H9 (cell line): ENCODE data around the gene HGS. TPM values are rescaled to one million over a fixed set of nuclear protein-coding genes. Genes with fewer than 3 reads are reported as not detected.

Experiments used
- DNase-seq: peaks from one replicate; pipeline ENCODE4 v3.0.0-alpha.2; 2017
- H2AFZ ChIP-seq: one replicate; pipeline ENCODE4 v1.6.1; 2013; ENCODE audit warnings: mild to moderate bottlenecking, low read length, control low read depth, moderate library complexity
- H2AK5ac ChIP-seq: 2 replicates; pipeline ENCODE4 v1.6.1; 2013; ENCODE audit warnings: low read length, control low read depth, mixed read lengths; ENCODE audit not compliant: insufficient read length
- H2BK120ac ChIP-seq: one replicate; pipeline ENCODE4 v1.6.1; 2013; ENCODE audit warnings: low read depth, mild to moderate bottlenecking, low read length, control low read depth, inconsistent platforms; ENCODE audit not compliant: poor library complexity, severe bottlenecking
- H2BK12ac ChIP-seq: 2 replicates; pipeline ENCODE4 v1.6.1; 2013; ENCODE audit warnings: low read length, control low read depth, mixed read lengths, low read depth; ENCODE audit not compliant: insufficient read length
- H2BK15ac ChIP-seq: 2 replicates; pipeline ENCODE4 v1.6.1; 2013; ENCODE audit warnings: low read depth, low read length, control low read depth
- H2BK20ac ChIP-seq: one replicate; pipeline ENCODE4 v1.6.1; 2013; ENCODE audit warnings: low read depth, mild to moderate bottlenecking, low read length, control low read depth, inconsistent platforms; ENCODE audit not compliant: poor library complexity, severe bottlenecking
- H2BK5ac ChIP-seq: 2 replicates; pipeline ENCODE4 v1.6.1; 2013; ENCODE audit warnings: low read length, control low read depth, mixed read lengths; ENCODE audit not compliant: insufficient read length
- H3K14ac ChIP-seq: 2 replicates; pipeline ENCODE4 v1.6.1; 2013; ENCODE audit warnings: low read length, control low read depth; ENCODE audit not compliant: insufficient read depth
- H3K18ac ChIP-seq: 2 replicates; pipeline ENCODE4 v1.6.1; 2013; ENCODE audit warnings: low read depth, mild to moderate bottlenecking, mixed read lengths, low read length, control low read depth; ENCODE audit not compliant: insufficient read length
- H3K23ac ChIP-seq: 2 replicates; pipeline ENCODE4 v1.6.1; 2013; ENCODE audit warnings: low read length, control low read depth, mixed read lengths, low read depth; ENCODE audit not compliant: insufficient read length
- H3K23me2 ChIP-seq: 2 replicates; pipeline ENCODE4 v1.6.1; 2013; ENCODE audit warnings: low read depth, mild to moderate bottlenecking, mixed read lengths, low read length, control low read depth; ENCODE audit not compliant: insufficient read length, poor library complexity, severe bottlenecking
- H3K27ac ChIP-seq: 2 replicates; pipeline ENCODE4 v1.5.1; 2013; ENCODE audit warnings: low read length, control low read depth, mixed read lengths, low read depth; ENCODE audit not compliant: insufficient read length
- H3K27me3 ChIP-seq: 2 replicates; pipeline ENCODE4 v1.6.1; 2013; ENCODE audit warnings: low read length, control low read depth, inconsistent platforms; ENCODE audit not compliant: insufficient read depth
- H3K4ac ChIP-seq: 2 replicates; pipeline ENCODE4 v1.6.1; 2013; ENCODE audit warnings: low read depth, mild to moderate bottlenecking, control low read depth, inconsistent platforms, low read length, moderate library complexity
- H3K4me1 ChIP-seq: 2 replicates; pipeline ENCODE4 v1.6.1; 2013; ENCODE audit warnings: low read length, control low read depth, inconsistent platforms; ENCODE audit not compliant: insufficient read depth
- H3K4me2 ChIP-seq: 2 replicates; pipeline ENCODE4 v1.6.1; 2013; ENCODE audit warnings: low read length, control low read depth, mixed read lengths; ENCODE audit not compliant: insufficient read length, insufficient read depth
- H3K56ac ChIP-seq: 2 replicates; pipeline ENCODE4 v1.6.1; 2013; ENCODE audit warnings: low read depth, mild to moderate bottlenecking, mixed read lengths, low read length, control low read depth; ENCODE audit not compliant: insufficient read length
- H3K79me1 ChIP-seq: 2 replicates; pipeline ENCODE4 v1.6.1; 2013; ENCODE audit warnings: low read depth, mild to moderate bottlenecking, moderate library complexity, low read length, control low read depth, inconsistent platforms; ENCODE audit not compliant: insufficient read depth, poor library complexity, severe bottlenecking
- H3K79me2 ChIP-seq: 2 replicates; pipeline ENCODE4 v1.6.1; 2013; ENCODE audit warnings: low read length, control low read depth, inconsistent platforms; ENCODE audit not compliant: insufficient read depth
- H3K9ac ChIP-seq: 2 replicates; pipeline ENCODE4 v1.6.1; 2013; ENCODE audit warnings: low read length, control low read depth, mixed read lengths; ENCODE audit not compliant: insufficient read length; ENCODE audit errors: extremely low read depth
- H3K9me3 ChIP-seq: one replicate; pipeline ENCODE4 v1.6.1; 2013; ENCODE audit warnings: low read depth, low read length, inconsistent platforms; ENCODE audit not compliant: control insufficient read depth
- H3T11ph ChIP-seq: one replicate; pipeline ENCODE4 v1.6.1; 2013; ENCODE audit warnings: mild to moderate bottlenecking, low read length, control low read depth, inconsistent platforms
- H4K20me1 ChIP-seq: one replicate; pipeline ENCODE4 v1.6.1; 2013; ENCODE audit not compliant: control insufficient read depth, insufficient read length, insufficient read depth
- H4K5ac ChIP-seq: 2 replicates; pipeline ENCODE4 v1.6.1; 2013; ENCODE audit warnings: low read depth, mild to moderate bottlenecking, mixed read lengths, low read length, control low read depth; ENCODE audit not compliant: insufficient read length
- H4K8ac ChIP-seq: replicated peaks from 2 replicates; pipeline ENCODE4 v1.6.1; 2013; ENCODE audit warnings: low read length, control low read depth, mixed read lengths, low read depth; ENCODE audit not compliant: insufficient read length
- H4K91ac ChIP-seq: 2 replicates; pipeline ENCODE4 v1.6.1; 2013; ENCODE audit warnings: low read depth, mild to moderate bottlenecking, moderate library complexity, mixed read lengths, low read length, control low read depth; ENCODE audit not compliant: insufficient read length
- H3K27ac Mint-ChIP-seq, 3 experiments: 2 replicates in 2 of 3; 3 replicates in 1 of 3; pipeline ENCODE4 v1.8.0; 2020 to 2021; ENCODE audit warnings: mixed read lengths in 3 of 3, mild to moderate bottlenecking in 1 of 3, moderate library complexity in 1 of 3
- H3K27me3 Mint-ChIP-seq: 2 replicates; pipeline ENCODE4 v1.8.0; 2021; ENCODE audit warnings: low read depth, mild to moderate bottlenecking, moderate library complexity, mixed read lengths
- H3K36me3 Mint-ChIP-seq, 3 experiments: 2 replicates in 2 of 3; 3 replicates in 1 of 3; pipeline ENCODE4 v1.8.0; 2020 to 2021; ENCODE audit warnings: low read depth in 3 of 3, mixed read lengths in 3 of 3; ENCODE audit not compliant: insufficient read depth in 1 of 3
- H3K4me1 Mint-ChIP-seq, 2 experiments: 2 replicates each; pipeline ENCODE4 v1.8.0; 2020; ENCODE audit warnings: mixed read lengths in 2 of 2
- H3K4me3 Mint-ChIP-seq, 2 experiments: 2 replicates in 1 of 2; 3 replicates in 1 of 2; pipeline ENCODE4 v1.8.0; 2020 to 2021; ENCODE audit warnings: mild to moderate bottlenecking in 2 of 2, mixed read lengths in 2 of 2, moderate library complexity in 1 of 2
- H3K9me3 Mint-ChIP-seq, 2 experiments: 2 replicates in 1 of 2; 3 replicates in 1 of 2; pipeline ENCODE4 v1.8.0; 2020; ENCODE audit warnings: mild to moderate bottlenecking in 2 of 2, mixed read lengths in 2 of 2, moderate library complexity in 1 of 2
- WGBS: extraction: QIAGEN DNeasy Blood & Tissue Kit; methylation state at CpG from one replicate; pipeline ENCODE4 v1.1.7; 2013; ENCODE audit warnings: missing lambda C conversion rate, low lambda C conversion rate, mixed read lengths; ENCODE audit not compliant: insufficient read length; ENCODE audit errors: extremely low coverage; 5-methylcytosine and 5-hydroxymethylcytosine counted together
- total RNA-seq: library from RNA; stranded (reverse); gene quantifications from 2 replicates; pipeline ENCODE4 v1.2.1, GENCODE V29; 2021
- TF ChIP-seq, protein P1 (sequence below): fragments of 200-600 bp; sonication (generic); conservative IDR thresholded peaks from 3 replicates; pipeline ENCODE4 v1.8.0; 2021; ENCODE audit warnings: antibody characterized with exemption, mild to moderate bottlenecking

The HGS gene
- total RNA-seq, 1 experiment from 2014 or later: 106 TPM

DNA sequence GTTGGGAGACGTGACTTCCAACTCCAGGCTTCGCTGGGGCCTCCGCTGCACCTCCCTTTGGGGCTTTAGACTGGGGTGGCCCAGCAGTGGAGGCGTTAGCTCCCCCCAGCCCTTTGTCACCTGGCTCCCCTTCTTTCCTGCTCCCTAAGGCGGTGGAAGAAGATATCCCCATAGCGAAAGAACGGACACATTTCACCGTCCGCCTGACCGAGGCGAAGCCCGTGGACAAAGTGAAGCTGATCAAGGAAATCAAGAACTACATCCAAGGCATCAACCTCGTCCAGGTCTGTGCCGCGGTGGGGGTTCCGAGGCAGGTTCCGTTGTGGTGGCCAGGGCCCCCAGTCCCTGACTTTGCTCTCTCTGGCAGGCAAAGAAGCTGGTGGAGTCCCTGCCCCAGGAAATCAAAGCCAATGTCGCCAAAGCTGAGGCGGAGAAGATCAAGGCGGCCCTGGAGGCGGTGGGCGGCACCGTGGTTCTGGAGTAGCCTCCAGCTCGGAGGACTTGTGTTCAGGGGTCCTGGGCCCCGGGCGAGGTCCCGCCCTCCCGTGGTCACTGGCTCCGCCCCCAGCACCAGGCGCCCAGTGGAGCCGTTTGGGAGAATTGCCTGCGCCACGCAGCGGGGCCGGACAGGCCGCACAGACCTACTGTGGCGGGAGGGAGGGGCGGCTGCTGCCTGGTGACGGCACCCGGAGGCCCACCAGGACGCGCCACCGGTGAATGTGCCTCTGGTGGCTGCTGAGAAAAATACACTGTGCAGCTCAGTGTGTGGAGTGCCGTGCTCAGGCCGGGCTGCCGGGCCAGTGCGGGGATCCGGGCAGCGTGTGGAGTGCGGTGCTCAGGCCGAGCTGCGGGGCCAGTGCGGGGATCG, 23.2 kb downstream of the HGS start:
- Mint-ChIP-seq H3K27ac (peak overlapping the region in 1 of 3 experiments; percentile 80; a peak in 1 of 7 replicates), H3K9me3 (no peaks in the 10 kb centered on the region), H3K4me3 (no peak overlapping the region; a peak in 1 of 5 replicates), H3K4me1 (peaks cover 16 to 26% of the 10 kb centered on the region in 2 experiments), H3K36me3 (peaks cover 26 to 56% (median 31%) of the 10 kb centered on the region in 3 experiments), H3K27me3 (no peaks in the 10 kb centered on the region; the same call in 1 of the 2 replicates)
- no peak overlapping the region for H2BK20ac ChIP-seq
- no peak overlapping the region for H2AK5ac ChIP-seq
- no peak overlapping the region for H3K4me2 ChIP-seq
- H2BK120ac ChIP-seq: no peak overlapping the region
- H3K4ac ChIP-seq: no peak overlapping the region
- peaks cover 4% of the 10 kb centered on the region; the same call in 1 of the 2 replicates for H3K4me1 ChIP-seq
- no CpG with 5 or more reads among the region's 54 CpGs for WGBS
- H3T11ph ChIP-seq: no peak overlapping the region
- H3K27me3 ChIP-seq: no peaks in the 10 kb centered on the region
- H3K56ac ChIP-seq: no peak overlapping the region
- H3K79me1 ChIP-seq: peaks cover 8% of the 10 kb centered on the region
- no peak overlapping the region for H2BK5ac ChIP-seq
- no peak overlapping the region for H4K91ac ChIP-seq
- peaks cover 33% of the 10 kb centered on the region for H3K23me2 ChIP-seq
- peak; percentile 66 for DNase-seq
- H2BK12ac ChIP-seq: no peak overlapping the region
- H3K18ac ChIP-seq: no peak overlapping the region
- TF ChIP-seq, protein P1, sequence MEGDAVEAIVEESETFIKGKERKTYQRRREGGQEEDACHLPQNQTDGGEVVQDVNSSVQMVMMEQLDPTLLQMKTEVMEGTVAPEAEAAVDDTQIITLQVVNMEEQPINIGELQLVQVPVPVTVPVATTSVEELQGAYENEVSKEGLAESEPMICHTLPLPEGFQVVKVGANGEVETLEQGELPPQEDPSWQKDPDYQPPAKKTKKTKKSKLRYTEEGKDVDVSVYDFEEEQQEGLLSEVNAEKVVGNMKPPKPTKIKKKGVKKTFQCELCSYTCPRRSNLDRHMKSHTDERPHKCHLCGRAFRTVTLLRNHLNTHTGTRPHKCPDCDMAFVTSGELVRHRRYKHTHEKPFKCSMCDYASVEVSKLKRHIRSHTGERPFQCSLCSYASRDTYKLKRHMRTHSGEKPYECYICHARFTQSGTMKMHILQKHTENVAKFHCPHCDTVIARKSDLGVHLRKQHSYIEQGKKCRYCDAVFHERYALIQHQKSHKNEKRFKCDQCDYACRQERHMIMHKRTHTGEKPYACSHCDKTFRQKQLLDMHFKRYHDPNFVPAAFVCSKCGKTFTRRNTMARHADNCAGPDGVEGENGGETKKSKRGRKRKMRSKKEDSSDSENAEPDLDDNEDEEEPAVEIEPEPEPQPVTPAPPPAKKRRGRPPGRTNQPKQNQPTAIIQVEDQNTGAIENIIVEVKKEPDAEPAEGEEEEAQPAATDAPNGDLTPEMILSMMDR: no peak; the same call in 2 of the 3 replicates
- H4K5ac ChIP-seq: no peak overlapping the region
- no peaks in the 10 kb centered on the region for H4K20me1 ChIP-seq
- no peak overlapping the region for H2BK15ac ChIP-seq
- peaks cover 8% of the 10 kb centered on the region; the same call in 1 of the 2 replicates for H3K79me2 ChIP-seq
- H3K23ac ChIP-seq: no peak overlapping the region
- H3K9me3 ChIP-seq: no peaks in the 10 kb centered on the region
- no peak overlapping the region for H3K14ac ChIP-seq
- no peak overlapping the region for H3K27ac ChIP-seq
- no peak overlapping the region for H3K9ac ChIP-seq
- H2AFZ ChIP-seq: no peak overlapping the region
- H4K8ac ChIP-seq: no peak overlapping the region
